ENCODE data around the gene RUNX1. TPM values are rescaled to one million over a fixed set of nuclear protein-coding genes. Genes with fewer than 3 reads are reported as not detected.

RUNX1 gene
- total RNA-seq, 3 donors from 2014 or later, result 24.8 to 165 (median 127) TPM

- Histone ChIP-seq H3K4me3 (peak overlapping the region in 1 of 3 donors; percentile 22), H3K4me1 (peaks cover 14 to 31% of the 10 kb centered on the region in 2 donors), H3K27ac (peak overlapping the region; percentile 84), H3K36me3 (peaks cover 5% of the 10 kb centered on the region), H3K9me3 (no peaks in the 10 kb centered on the region), H3K27me3 (no peaks in the 10 kb centered on the region)
- intact Hi-C loops (cut with DNase I; ENCODE audit: low total_unique reads), result no loop called here
- TF ChIP-seq CTCF (IDR thresholded peaks at IDR 0.05), result no peak
- TF ChIP-seq POLR2AphosphoS5 (IDR thresholded peaks at IDR 0.05), result no peak
- TF ChIP-seq POLR2A (IDR thresholded peaks at IDR 0.05), result no peak
- DNase-seq (ENCODE audit: low spot score in 2 of 2), result no peak
Measured at GRCh38 chr21:34843562-34843961, 205.5 kb downstream of the RUNX1 start.

- H3K4me1 ChIP-seq, result peaks cover 24 to 34% of the 10 kb centered on the region in 2 donors
Measured at GRCh38 chr21:34841154-34841553, 207.9 kb downstream of the RUNX1 start.

GRCh38 chr21:34840693-34841092, 208.4 kb downstream of the RUNX1 start:
- H3K27ac ChIP-seq, result peak overlapping the region; percentile 49 to 50

More at GRCh38 chr21:34841154-34841553, 207.9 kb downstream of the RUNX1 start:
- Histone ChIP-seq H3K4me3 (no peak overlapping the region), H3K27ac (peak overlapping the region; percentile 49 to 50), H3K27me3 (no peaks in the 10 kb centered on the region), H3K36me3 (peaks cover 5% of the 10 kb centered on the region), H3K9me3 (no peaks in the 10 kb centered on the region)
- TF ChIP-seq POLR2AphosphoS5 (IDR thresholded peaks at IDR 0.05), result no peak
- no peak for TF ChIP-seq CTCF (IDR thresholded peaks at IDR 0.05)
- TF ChIP-seq POLR2A (IDR thresholded peaks at IDR 0.05), result no peak
- intact Hi-C loops (cut with DNase I; ENCODE audit: low total_unique reads), result no loop called here
- no peak for DNase-seq (ENCODE audit: low spot score in 2 of 2)

GRCh38 chr21:34838956-34839820, 209.9 kb downstream of the RUNX1 start:
- Histone ChIP-seq H3K27me3 (no peaks in the 10 kb centered on the region), H3K4me1 (peaks cover 27 to 30% of the 10 kb centered on the region in 2 donors), H3K4me3 (peak overlapping the region in 1 of 3 donors; percentile 29), H3K9me3 (no peaks in the 10 kb centered on the region), H3K36me3 (peaks cover 5% of the 10 kb centered on the region), H3K27ac (peak overlapping the region; percentile 29 to 40)
- no peak for DNase-seq (ENCODE audit: low spot score in 2 of 2)
- intact Hi-C loops (cut with DNase I; ENCODE audit: low total_unique reads), result no loop called here
- TF ChIP-seq POLR2A (IDR thresholded peaks at IDR 0.05) (no peak), POLR2AphosphoS5 (IDR thresholded peaks at IDR 0.05) (no peak), CTCF (IDR thresholded peaks at IDR 0.05) (no peak)

More at GRCh38 chr21:34840693-34841092, 208.4 kb downstream of the RUNX1 start:
- Histone ChIP-seq H3K9me3 (no peaks in the 10 kb centered on the region), H3K27me3 (no peaks in the 10 kb centered on the region), H3K4me1 (peaks cover 29 to 34% of the 10 kb centered on the region in 2 donors), H3K36me3 (peaks cover 5% of the 10 kb centered on the region), H3K4me3 (no peak overlapping the region)
- intact Hi-C loops (cut with DNase I; ENCODE audit: low total_unique reads), result no loop called here
- TF ChIP-seq POLR2A (IDR thresholded peaks at IDR 0.05) (no peak), POLR2AphosphoS5 (IDR thresholded peaks at IDR 0.05) (no peak)
- DNase-seq (ENCODE audit: low spot score in 2 of 2), result no peak

- Histone ChIP-seq H3K36me3 (peaks cover 5% of the 10 kb centered on the region), H3K4me3 (peak overlapping the region; percentile 29 to 57 (median 37)), H3K4me1 (peaks cover 21 to 26% of the 10 kb centered on the region in 2 donors), H3K9me3 (no peaks in the 10 kb centered on the region), H3K27ac (peak overlapping the region; percentile 87 to 94), H3K27me3 (no peaks in the 10 kb centered on the region)
- intact Hi-C loops (cut with DNase I; ENCODE audit: low total_unique reads), result no loop called here
- TF ChIP-seq CTCF (IDR thresholded peaks at IDR 0.05) (no peak), POLR2AphosphoS5 (IDR thresholded peaks at IDR 0.05) (no peak), POLR2A (IDR thresholded peaks at IDR 0.05) (no peak)
- DNase-seq (ENCODE audit: low spot score in 2 of 2), result no peak
Measured at GRCh38 chr21:34836933-34837505, 212.1 kb downstream of the RUNX1 start.
